Activated T-helper 17 cell treated with anti-CD3 and anti-CD28 coated beads, Interleukin-2, amount 50 U/mL, for 72 hours (primary cell): Measurements from ENCODE around the gene FMO4. TPM values are rescaled to one million over a fixed set of nuclear protein-coding genes. Genes with fewer than 3 reads are reported as not detected.
"Not testable (repeated sequence)": the region's sequence is repeated elsewhere in the genome, so short reads cannot be mapped to it uniquely, and the experiment has no call there.

Source experiments
- ATAC-seq: fragments of 150-1000 bp; cut with Tn5 transposase; replicated peaks from 2 replicates; pipeline ENCODE4 v1.10.0; 2021; ENCODE audit warnings: mild to moderate bottlenecking, moderate library complexity
- H3K27ac Mint-ChIP-seq: one replicate; pipeline ENCODE4 v1.8.0; 2022; ENCODE audit warnings: mixed read lengths
- H3K27me3 Mint-ChIP-seq: one replicate; pipeline ENCODE4 v1.8.0; 2022; ENCODE audit warnings: mixed read lengths
- H3K36me3 Mint-ChIP-seq: one replicate; pipeline ENCODE4 v1.8.0; 2022; ENCODE audit warnings: low read depth, mild to moderate bottlenecking, mixed read lengths
- H3K4me1 Mint-ChIP-seq: one replicate; pipeline ENCODE4 v1.8.0; 2022; ENCODE audit warnings: mixed read lengths
- H3K4me3 Mint-ChIP-seq: one replicate; pipeline ENCODE4 v1.8.0; 2022; ENCODE audit warnings: mild to moderate bottlenecking, mixed read lengths
- H3K9me3 Mint-ChIP-seq: one replicate; pipeline ENCODE4 v1.8.0; 2022; ENCODE audit warnings: mixed read lengths
- total RNA-seq, 2 donors: library from RNA; stranded (reverse); gene quantifications; one replicate each; pipeline ENCODE4 v1.2.3, GENCODE V29; 2022

Gene FMO4
- total RNA-seq, 2 donors from 2014 or later: 2.0 to 2.7 TPM

- ATAC-seq: no peak
- no peak overlapping the region for H3K4me3 Mint-ChIP-seq
- peaks cover 3% of the 10 kb centered on the region for H3K27me3 Mint-ChIP-seq
- H3K9me3 Mint-ChIP-seq: no peaks in the 10 kb centered on the region
- H3K27ac Mint-ChIP-seq: no peak overlapping the region
- no peaks in the 10 kb centered on the region for H3K4me1 Mint-ChIP-seq
- H3K36me3 Mint-ChIP-seq: no peaks in the 10 kb centered on the region
Observed at GRCh38 chr1:171351961-171352360, 38.0 kb downstream of the FMO4 start.

GRCh38 chr1:171352554-171352953, 38.6 kb downstream of the FMO4 start:
- Mint-ChIP-seq H3K4me3 (no peak overlapping the region), H3K36me3 (no peaks in the 10 kb centered on the region), H3K27me3 (peaks cover 3% of the 10 kb centered on the region), H3K9me3 (no peaks in the 10 kb centered on the region), H3K4me1 (no peaks in the 10 kb centered on the region), H3K27ac (no peak overlapping the region)
- ATAC-seq: no peak

DNA sequence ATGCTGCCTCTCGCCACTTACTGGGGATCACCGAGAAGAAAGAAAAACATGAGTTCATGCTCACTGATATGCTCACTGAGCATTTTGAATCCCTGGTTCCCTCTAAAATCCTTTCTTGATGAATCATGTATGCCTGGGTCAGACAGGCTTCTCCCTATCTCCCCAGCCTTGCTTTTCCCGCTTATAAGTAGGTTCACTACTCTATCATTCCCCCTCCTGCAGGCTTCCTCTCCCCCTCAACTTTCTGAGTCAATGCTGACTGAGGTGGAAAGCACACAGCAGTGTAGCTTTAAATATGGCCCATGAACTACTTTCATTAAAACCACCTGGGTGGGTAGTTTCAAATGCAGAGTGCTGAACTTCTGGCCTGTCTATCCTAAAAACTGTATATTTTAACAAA, 41.7 kb downstream of the FMO4 start:
- ATAC-seq: no peak
- Mint-ChIP-seq H3K4me3 (no peak overlapping the region), H3K36me3 (no peaks in the 10 kb centered on the region), H3K9me3 (no peaks in the 10 kb centered on the region), H3K4me1 (no peaks in the 10 kb centered on the region), H3K27me3 (peaks cover 3% of the 10 kb centered on the region), H3K27ac (no peak overlapping the region)

DNA sequence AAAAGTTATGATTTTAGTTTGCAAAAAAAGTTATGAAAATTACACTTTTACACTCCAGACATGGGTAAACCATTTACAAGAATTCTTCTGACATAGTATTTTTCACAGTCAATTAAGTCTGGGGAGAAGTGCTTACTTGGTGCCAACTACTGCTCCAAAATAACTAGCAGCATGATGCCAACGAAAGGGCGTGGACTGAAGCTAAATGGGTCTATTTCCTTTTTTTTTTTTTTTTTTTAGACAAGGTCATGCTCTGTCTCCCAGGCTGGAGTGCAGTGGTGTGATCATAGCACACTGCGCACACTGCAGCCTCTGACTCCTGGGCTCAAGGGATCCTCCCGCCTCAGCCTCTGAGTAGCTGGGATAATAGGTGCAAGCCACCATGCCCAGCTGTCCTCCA, 43.2 kb downstream of the FMO4 start:
- no peak for ATAC-seq
- Mint-ChIP-seq H3K27ac (no peak overlapping the region), H3K4me3 (no peak overlapping the region), H3K9me3 (no peaks in the 10 kb centered on the region), H3K27me3 (peaks cover 6% of the 10 kb centered on the region), H3K36me3 (no peaks in the 10 kb centered on the region), H3K4me1 (no peaks in the 10 kb centered on the region)

GRCh38 chr1:171359355-171359648, 45.3 kb downstream of the FMO4 start:
- H3K27ac Mint-ChIP-seq, H3K4me1 Mint-ChIP-seq, ATAC-seq, H3K36me3 Mint-ChIP-seq, H3K27me3 Mint-ChIP-seq, H3K4me3 Mint-ChIP-seq: not testable (repeated sequence)
- H3K9me3 Mint-ChIP-seq: peaks cover 14% of the 10 kb centered on the region

- not testable (repeated sequence) for H3K36me3 Mint-ChIP-seq, ATAC-seq, H3K27ac Mint-ChIP-seq, H3K4me1 Mint-ChIP-seq, H3K27me3 Mint-ChIP-seq, H3K4me3 Mint-ChIP-seq
- H3K9me3 Mint-ChIP-seq: peaks cover 14% of the 10 kb centered on the region
Observed at GRCh38 chr1:171359731-171360527, 45.9 kb downstream of the FMO4 start.

DNA sequence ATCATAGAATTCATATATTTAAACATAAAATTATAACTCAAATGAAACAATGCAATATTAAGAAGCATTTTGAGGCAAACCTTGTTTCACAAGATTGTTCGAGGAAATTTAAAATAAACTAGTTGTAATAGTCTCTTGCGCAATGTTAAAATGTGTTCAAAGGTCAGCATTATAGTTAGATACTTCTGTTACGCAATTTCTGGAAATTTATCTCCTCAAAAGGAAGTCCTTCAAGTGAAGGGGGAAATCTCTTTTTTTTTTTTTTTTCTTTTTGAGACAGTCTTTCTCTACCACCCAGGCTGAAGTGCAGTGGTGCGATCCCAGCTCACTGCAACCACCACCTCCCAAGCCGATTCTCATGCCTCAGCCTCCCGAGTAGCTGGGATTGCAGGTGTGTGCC, 52.1 kb downstream of the FMO4 start:
- ATAC-seq: no peak
- Mint-ChIP-seq H3K4me1 (no peaks in the 10 kb centered on the region), H3K27me3 (peaks cover 6% of the 10 kb centered on the region), H3K27ac (no peak overlapping the region), H3K36me3 (no peaks in the 10 kb centered on the region), H3K9me3 (peaks cover 14% of the 10 kb centered on the region), H3K4me3 (no peak overlapping the region)

DNA sequence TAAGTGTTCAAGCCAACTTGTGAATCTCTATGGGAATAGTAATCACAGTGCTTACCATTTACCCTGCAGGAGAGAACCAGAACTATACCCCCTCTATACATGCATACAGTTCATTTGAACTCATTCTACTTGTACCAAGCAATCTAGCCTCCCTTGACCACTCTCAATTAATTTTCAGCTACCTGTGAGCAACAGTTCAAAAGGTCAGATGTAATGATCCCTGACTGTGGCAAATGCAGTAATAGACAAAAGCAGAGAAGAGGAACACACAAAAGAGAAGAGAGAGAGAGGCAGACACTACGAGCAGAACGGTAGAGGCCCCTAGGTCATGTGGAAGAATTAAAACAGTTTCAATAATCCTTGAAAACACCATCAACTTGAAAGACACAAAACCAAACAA, 52.8 kb downstream of the FMO4 start:
- Mint-ChIP-seq H3K27me3 (peaks cover 6% of the 10 kb centered on the region), H3K9me3 (peaks cover 14% of the 10 kb centered on the region), H3K4me1 (peaks cover under 1% of the 10 kb centered on the region), H3K27ac (no peak overlapping the region), H3K4me3 (no peak overlapping the region), H3K36me3 (no peaks in the 10 kb centered on the region)
- no peak for ATAC-seq

DNA sequence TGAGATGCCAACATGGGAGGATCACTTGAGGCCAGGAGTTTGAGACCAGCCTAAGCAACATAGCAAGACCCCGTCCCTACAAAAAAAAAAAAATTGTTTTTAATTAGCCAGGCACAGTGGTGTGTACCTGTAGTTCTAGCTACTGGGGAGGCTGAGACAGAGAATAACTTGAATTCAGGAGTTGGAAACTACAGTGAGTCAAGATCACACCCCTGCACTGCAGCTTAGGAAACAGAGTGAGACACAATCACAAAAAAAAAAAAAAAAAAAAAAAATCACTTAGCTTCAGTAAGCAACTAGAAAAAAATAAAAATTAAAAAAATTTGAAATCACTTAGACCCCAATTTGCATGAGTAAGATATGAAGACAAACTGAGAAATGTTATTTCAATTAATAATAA, 53.5 kb downstream of the FMO4 start:
- Mint-ChIP-seq H3K9me3 (peaks cover 18% of the 10 kb centered on the region), H3K4me3 (no peak overlapping the region), H3K4me1 (peaks cover 5% of the 10 kb centered on the region), H3K27ac (no peak overlapping the region), H3K27me3 (peaks cover 9% of the 10 kb centered on the region), H3K36me3 (no peaks in the 10 kb centered on the region)
- no peak for ATAC-seq

DNA sequence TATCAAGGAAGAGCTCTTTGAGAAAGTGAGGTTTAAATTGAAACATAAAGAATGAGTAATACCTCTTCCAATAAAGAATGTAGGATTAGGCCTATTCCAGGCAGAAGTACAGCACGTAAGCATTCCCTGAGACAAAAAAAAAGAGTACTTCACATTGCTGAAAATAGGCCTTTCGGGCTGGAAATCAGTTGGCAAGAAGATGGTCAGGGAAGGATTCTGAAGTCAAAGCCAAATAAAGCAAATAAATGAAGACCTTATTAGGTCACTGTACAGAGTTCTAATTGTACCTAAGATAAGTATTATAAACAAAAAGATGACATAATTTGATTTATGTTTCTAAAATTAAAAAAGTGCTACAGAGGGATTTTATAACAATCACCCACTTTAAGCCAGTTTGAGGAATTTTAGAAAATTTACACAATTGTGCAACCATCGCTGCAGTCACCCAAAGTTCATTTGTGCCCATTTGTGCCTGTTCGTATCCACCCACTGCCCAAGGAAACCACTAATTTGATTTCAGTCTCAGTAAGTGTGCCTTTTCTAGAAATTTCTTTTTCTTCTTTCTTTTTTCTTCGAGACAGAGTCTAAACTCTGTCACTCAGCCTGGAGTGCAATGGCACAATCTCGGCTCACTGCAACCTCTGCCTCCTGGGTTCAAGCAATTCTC, 58.6 kb downstream of the FMO4 start:
- peaks cover 6% of the 10 kb centered on the region for H3K9me3 Mint-ChIP-seq
- peaks cover 5% of the 10 kb centered on the region for H3K4me1 Mint-ChIP-seq
- H3K27ac Mint-ChIP-seq: peak overlapping the region; percentile 13
- peaks cover 4% of the 10 kb centered on the region for H3K27me3 Mint-ChIP-seq
- no peak overlapping the region for H3K4me3 Mint-ChIP-seq
- no peaks in the 10 kb centered on the region for H3K36me3 Mint-ChIP-seq
- no peak for ATAC-seq

DNA sequence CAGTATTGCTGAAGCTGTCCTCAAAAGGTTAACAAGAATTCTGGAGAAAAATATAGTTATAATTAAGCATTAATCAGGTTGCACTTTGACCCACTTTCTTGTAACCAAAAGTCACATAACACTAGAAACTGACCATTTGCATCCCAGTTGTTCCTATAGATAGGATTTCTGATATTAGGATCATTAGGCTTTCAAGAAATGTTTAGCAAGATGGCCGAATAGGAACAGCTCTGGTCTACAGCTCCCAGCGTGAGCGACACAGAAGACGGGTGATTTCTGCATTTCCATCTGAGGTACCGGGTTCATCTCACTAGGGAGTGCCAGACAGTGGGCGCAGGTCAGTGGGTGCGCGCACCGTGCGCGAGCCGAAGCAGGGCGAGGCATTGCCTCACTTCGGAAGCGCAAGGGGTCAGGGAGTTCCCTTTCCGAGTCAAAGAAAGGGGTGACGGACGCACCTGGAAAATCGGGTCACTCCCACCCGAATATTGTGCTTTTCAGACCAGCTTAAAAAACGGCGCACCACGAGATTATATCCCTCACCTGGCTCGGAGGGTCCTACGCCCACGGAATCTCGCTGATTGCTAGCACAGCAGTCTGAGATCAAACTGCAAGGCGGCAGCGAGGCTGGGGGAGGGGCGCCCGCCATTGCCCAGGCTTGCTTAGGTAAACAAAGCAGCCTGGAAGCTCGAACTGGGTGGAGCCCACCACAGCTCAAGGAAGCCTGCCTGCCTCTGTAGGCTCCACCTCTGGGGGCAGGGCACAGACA, 59.6 kb downstream of the FMO4 start:
- H3K4me3 Mint-ChIP-seq: not testable (repeated sequence)

DNA sequence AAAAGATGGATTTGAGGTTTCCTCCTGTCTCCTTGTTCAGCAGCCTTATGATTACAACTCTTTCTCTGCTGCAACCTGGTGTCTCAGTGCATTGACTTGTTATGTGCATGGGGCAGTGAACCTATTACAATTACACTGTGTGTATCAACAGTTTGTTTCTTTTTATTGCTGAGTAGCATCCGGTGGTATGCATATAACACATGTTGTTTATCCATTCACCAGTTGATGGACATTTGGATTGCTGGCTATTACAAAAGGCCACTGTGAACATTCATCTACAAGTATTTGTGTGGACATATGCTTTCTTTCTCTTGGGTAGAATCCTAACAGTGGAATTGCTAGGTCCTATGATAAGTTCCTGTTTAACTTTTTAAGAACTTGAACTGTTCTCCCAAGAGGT, 65.9 kb downstream of the FMO4 start:
- Mint-ChIP-seq H3K9me3 (peaks cover 4% of the 10 kb centered on the region), H3K36me3 (no peaks in the 10 kb centered on the region), H3K27ac (no peak overlapping the region), H3K4me3 (no peak overlapping the region), H3K4me1 (no peaks in the 10 kb centered on the region), H3K27me3 (no peaks in the 10 kb centered on the region)
- ATAC-seq: no peak

More for the DNA sequence above, 59.6 kb downstream of the FMO4 start:
- not testable (repeated sequence) for H3K4me1 Mint-ChIP-seq, H3K36me3 Mint-ChIP-seq, H3K27me3 Mint-ChIP-seq, ATAC-seq, H3K27ac Mint-ChIP-seq, H3K9me3 Mint-ChIP-seq

- Mint-ChIP-seq H3K27me3 (no peaks in the 10 kb centered on the region), H3K4me3 (no peak overlapping the region), H3K36me3 (no peaks in the 10 kb centered on the region), H3K4me1 (no peaks in the 10 kb centered on the region), H3K9me3 (peaks cover 4% of the 10 kb centered on the region), H3K27ac (no peak overlapping the region)
- ATAC-seq: no peak
Observed at GRCh38 chr1:171381866-171382210, 67.9 kb downstream of the FMO4 start.

GRCh38 chr1:171384496-171384895, 70.5 kb downstream of the FMO4 start:
- Mint-ChIP-seq H3K4me1 (no peaks in the 10 kb centered on the region), H3K27me3 (no peaks in the 10 kb centered on the region), H3K27ac (no peak overlapping the region), H3K4me3 (no peak overlapping the region), H3K9me3 (peaks cover 4% of the 10 kb centered on the region), H3K36me3 (no peaks in the 10 kb centered on the region)
- ATAC-seq: no peak

DNA sequence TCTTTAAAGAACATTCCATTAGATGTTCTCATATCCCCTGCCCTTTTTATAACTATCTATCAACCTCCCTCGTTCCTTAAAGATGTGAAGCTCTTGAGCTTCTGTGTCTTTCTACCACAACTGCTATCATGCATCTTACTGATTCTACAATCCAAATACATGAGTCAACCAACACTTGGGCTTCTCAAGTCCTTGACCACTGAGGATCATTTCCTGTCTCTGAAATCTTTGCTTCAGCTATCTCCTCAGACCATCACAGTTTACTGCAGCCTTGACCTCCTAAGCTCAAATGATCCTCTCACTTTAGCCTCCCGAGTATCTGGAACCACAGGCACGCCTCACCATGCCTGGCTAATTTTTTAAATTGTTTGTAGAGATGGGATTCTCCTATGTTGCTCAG, 75.2 kb downstream of the FMO4 start:
- no peak for ATAC-seq
- no peaks in the 10 kb centered on the region for H3K36me3 Mint-ChIP-seq
- no peaks in the 10 kb centered on the region for H3K9me3 Mint-ChIP-seq
- no peak overlapping the region for H3K27ac Mint-ChIP-seq
- H3K4me3 Mint-ChIP-seq: no peak overlapping the region
- H3K4me1 Mint-ChIP-seq: no peaks in the 10 kb centered on the region
- no peaks in the 10 kb centered on the region for H3K27me3 Mint-ChIP-seq
